ENCODE measurements around the gene GALNT9. TPM values are rescaled to one million over a fixed set of nuclear protein-coding genes. Genes with fewer than 3 reads are reported as not detected.

Gene GALNT9
- polyA plus RNA-seq, 3 donors, result not detected

DNA sequence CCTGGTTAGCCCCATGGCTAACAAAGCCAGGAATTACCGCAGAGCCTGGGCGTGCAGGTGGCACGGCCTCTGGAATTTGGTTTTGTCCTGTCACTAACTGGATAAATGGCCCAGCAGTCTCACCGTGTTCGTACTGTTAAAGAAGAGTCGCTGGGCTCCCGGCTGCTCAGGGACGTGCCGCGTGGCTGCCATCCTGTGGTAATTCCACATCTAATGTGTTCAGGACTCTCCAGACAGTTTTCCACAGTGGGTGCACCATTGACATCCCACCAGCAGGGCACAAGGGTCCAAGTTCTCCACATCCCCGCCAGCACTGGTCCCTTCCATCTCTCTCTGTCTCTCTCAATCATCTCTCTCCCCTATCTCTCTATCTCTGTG, 165.5 kb downstream of the GALNT9 start:
- Mint-ChIP-seq H3K4me1 (peaks cover 20% of the 10 kb centered on the region), H3K4me3 (peak overlapping the region in 1 of 2 donors; percentile 17), H3K36me3 (no peaks in the 10 kb centered on the region), H3K27me3 (ENCODE audit: low read depth in 3 of 3) (peaks cover 7 to 16% (median 10%) of the 10 kb centered on the region in 3 donors), H3K27ac (peak overlapping the region in 1 of 7 donors; percentile 25), H3K9me3 (peaks cover 3 to 16% (median 10%) of the 10 kb centered on the region in 7 donors)
- TF ChIP-seq, protein P1, sequence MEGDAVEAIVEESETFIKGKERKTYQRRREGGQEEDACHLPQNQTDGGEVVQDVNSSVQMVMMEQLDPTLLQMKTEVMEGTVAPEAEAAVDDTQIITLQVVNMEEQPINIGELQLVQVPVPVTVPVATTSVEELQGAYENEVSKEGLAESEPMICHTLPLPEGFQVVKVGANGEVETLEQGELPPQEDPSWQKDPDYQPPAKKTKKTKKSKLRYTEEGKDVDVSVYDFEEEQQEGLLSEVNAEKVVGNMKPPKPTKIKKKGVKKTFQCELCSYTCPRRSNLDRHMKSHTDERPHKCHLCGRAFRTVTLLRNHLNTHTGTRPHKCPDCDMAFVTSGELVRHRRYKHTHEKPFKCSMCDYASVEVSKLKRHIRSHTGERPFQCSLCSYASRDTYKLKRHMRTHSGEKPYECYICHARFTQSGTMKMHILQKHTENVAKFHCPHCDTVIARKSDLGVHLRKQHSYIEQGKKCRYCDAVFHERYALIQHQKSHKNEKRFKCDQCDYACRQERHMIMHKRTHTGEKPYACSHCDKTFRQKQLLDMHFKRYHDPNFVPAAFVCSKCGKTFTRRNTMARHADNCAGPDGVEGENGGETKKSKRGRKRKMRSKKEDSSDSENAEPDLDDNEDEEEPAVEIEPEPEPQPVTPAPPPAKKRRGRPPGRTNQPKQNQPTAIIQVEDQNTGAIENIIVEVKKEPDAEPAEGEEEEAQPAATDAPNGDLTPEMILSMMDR (IDR thresholded peaks at IDR 0.05), result peak; percentile 27
- Histone ChIP-seq H3K4me1 (ENCODE audit: control insufficient read depth in 1 of 2, insufficient read depth in 2 of 2, low read length in 2 of 2) (peaks cover 19 to 21% of the 10 kb centered on the region in 2 donors), H3K79me2 (ENCODE audit: insufficient read depth, low read length) (no peaks in the 10 kb centered on the region), H3K4me2 (replicated peaks; ENCODE audit: extremely low read depth, low read length, poor library complexity, severe bottlenecking) (no peak overlapping the region), H3K4me3 (replicated peaks in 1 of 3; ENCODE audit: low read depth in 2 of 3, low read length in 3 of 3) (no peak overlapping the region), H3K36me3 (replicated peaks in 1 of 2; ENCODE audit: control insufficient read depth in 1 of 2, insufficient read depth in 2 of 2, low read length in 2 of 2) (no peaks in the 10 kb centered on the region), H3K9me3 (replicated peaks in 1 of 2; ENCODE audit: control insufficient read depth in 1 of 2, insufficient read depth in 1 of 2, low read length in 2 of 2) (peaks cover 0 to 8% of the 10 kb centered on the region in 2 donors), H3K27ac (ENCODE audit: low read depth in 1 of 2, low read length in 2 of 2) (no peak overlapping the region), H3K27me3 (ENCODE audit: control insufficient read depth in 2 of 2, insufficient read depth in 2 of 2, low read length in 2 of 2) (no peaks in the 10 kb centered on the region), H4K20me1 (ENCODE audit: insufficient read depth, low read length) (no peaks in the 10 kb centered on the region), H2AFZ (ENCODE audit: insufficient read depth, low read depth, low read length, poor library complexity, severe bottlenecking) (no peak overlapping the region), H3K9ac (ENCODE audit: insufficient read depth, low read length, poor library complexity, severe bottlenecking) (no peak overlapping the region)
- intact Hi-C loops (cut with micrococcal nuclease), result loop anchor here in 1 of 2 donors (5.0 kb wide), 1 partner anchor 53 kb away; no protein-coding TSS in a partner anchor
- WGBS (ENCODE audit: insufficient coverage), result 70% methylated on average over 11 of the region's 11 CpGs
- DNase-seq, result no peak

DNA sequence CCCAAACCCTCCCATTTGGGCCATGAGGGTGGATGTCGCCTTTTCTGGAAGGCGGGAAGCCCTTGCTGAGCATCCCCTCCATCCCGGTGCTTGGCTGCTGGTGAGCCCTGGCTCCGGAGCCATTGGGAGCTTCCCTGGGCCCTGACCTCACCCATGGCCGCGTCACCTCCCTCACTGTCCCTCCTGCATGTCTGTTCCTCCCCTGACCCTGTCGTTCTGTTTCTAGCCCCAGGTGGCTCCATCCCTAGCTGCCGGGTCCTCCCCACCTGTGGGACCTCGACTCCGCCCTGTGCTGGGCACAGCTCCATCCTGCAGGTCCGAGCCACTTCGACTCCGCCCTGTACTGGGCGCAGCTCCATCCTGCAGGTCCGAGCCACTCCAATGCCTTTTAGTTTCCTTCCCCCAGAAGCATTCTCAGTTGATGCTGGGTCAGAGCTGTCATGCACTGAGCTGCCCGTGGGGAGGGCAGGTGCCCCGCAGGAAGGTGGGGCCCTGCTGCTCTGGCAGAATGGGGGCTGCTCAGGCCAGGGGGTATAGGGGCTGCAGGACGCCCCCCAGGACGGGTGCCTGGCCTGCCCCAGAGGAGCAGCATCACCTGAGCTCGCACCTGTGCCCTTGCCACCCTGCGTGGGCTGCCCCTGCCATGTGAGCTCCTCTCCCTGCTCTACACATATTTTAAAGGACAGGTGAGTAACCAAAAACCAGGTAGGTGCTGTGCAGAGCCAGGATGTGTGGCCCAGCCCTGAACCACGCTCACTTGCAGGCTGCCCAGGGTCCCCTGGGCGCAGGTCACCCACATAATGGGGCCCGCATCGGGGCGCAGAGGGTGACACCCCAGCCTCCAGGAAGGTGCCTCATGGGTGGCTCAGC, 166.1 kb downstream of the GALNT9 start:
- peak overlapping the region in 5 of 7 donors; percentile 37 to 77 (median 65) for H3K27ac Mint-ChIP-seq
- Histone ChIP-seq H3K9me3 (replicated peaks in 1 of 2; ENCODE audit: control insufficient read depth in 1 of 2, insufficient read depth in 1 of 2, low read length in 2 of 2) (peaks cover 0 to 8% of the 10 kb centered on the region in 2 donors), H3K4me1 (ENCODE audit: control insufficient read depth in 1 of 2, insufficient read depth in 2 of 2, low read length in 2 of 2) (peaks cover 19 to 21% of the 10 kb centered on the region in 2 donors), H3K9ac (ENCODE audit: insufficient read depth, low read length, poor library complexity, severe bottlenecking) (peak overlapping the region; percentile 67), H3K4me3 (replicated peaks in 1 of 3; ENCODE audit: low read depth in 2 of 3, low read length in 3 of 3) (peak overlapping the region; percentile 22 to 69 (median 47)), H2AFZ (ENCODE audit: insufficient read depth, low read depth, low read length, poor library complexity, severe bottlenecking) (peak overlapping the region; percentile 72), H3K27me3 (ENCODE audit: control insufficient read depth in 2 of 2, insufficient read depth in 2 of 2, low read length in 2 of 2) (no peaks in the 10 kb centered on the region), H3K79me2 (ENCODE audit: insufficient read depth, low read length) (no peaks in the 10 kb centered on the region), H4K20me1 (ENCODE audit: insufficient read depth, low read length) (no peaks in the 10 kb centered on the region), H3K36me3 (replicated peaks in 1 of 2; ENCODE audit: control insufficient read depth in 1 of 2, insufficient read depth in 2 of 2, low read length in 2 of 2) (peaks cover 0 to 2% of the 10 kb centered on the region in 2 donors), H3K4me2 (replicated peaks; ENCODE audit: extremely low read depth, low read length, poor library complexity, severe bottlenecking) (peak overlapping the region; percentile 72), H3K27ac (ENCODE audit: low read depth in 1 of 2, low read length in 2 of 2) (peak overlapping the region; percentile 42 to 55)
- H3K36me3 Mint-ChIP-seq, result no peaks in the 10 kb centered on the region
- H3K4me1 Mint-ChIP-seq, result peaks cover 20% of the 10 kb centered on the region
- TF ChIP-seq, protein P1 (IDR thresholded peaks at IDR 0.05), result no peak
- peak overlapping the region; percentile 71 to 82 for H3K4me3 Mint-ChIP-seq
- 57% methylated on average over 26 of the region's 26 CpGs for WGBS (ENCODE audit: insufficient coverage)
- peaks cover 3 to 16% (median 10%) of the 10 kb centered on the region in 7 donors for H3K9me3 Mint-ChIP-seq
- peaks cover 7 to 16% (median 12%) of the 10 kb centered on the region in 3 donors for H3K27me3 Mint-ChIP-seq (ENCODE audit: low read depth in 3 of 3)
- intact Hi-C loops (cut with micrococcal nuclease), result loop anchor here in 1 of 2 donors (5.0 kb wide), 1 partner anchor 54 kb away; no protein-coding TSS in a partner anchor
- no peak for DNase-seq
